Middle frontal gyrus (tissue), 1 donor: Measurements from ENCODE around the gene RNF26.
A peak's percentile ranks its signal among the peaks of the same experiment; 100 is the strongest.
"Not testable (repeated sequence)": the region's sequence is repeated elsewhere in the genome, so short reads cannot be mapped to it uniquely, and the experiment has no call there.

Experiments used
- DNase-seq: peaks from one replicate; pipeline ENCODE4 v3.0.0-alpha.2; 2015; ENCODE audit warnings: low spot score; ENCODE audit errors: extremely low spot score

The RNF26 gene

DNA sequence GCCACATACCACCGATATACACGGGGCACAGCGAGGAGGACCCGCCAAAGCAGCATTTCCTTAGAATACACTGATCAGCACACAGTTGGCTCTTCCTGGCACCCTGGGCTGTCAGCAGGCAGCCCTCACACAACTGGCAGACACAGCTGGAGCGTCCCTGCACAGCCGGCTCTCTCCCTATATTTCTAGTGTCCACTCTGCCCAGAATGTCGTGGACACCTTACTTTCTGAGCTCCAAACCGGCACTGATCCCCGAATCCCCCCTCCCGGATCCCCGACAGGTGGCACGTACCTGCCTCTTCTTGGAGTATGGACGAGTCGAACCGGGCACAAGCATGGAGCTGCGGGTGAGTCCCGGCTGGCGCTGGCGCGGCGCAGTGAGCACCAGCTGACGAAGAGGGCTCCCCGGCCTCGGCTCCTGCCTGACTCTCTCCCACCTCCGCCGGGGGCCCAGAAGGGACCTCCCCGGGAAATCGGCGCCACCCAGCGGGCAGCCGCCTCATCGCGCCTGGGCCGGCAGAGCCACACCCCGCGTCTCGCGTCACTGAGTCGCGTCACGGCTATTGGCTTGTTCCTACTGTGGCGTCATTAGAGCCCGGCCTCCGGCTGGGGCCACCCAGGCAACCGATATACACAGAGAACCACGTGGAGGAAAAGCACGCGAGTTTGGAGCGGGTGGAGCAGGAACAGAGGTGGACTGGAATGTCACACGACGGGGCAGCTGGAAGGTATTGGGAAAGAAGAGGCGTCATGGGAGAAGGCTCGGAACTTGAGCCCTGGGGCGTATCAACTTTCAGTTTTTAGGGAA lies 47.1 kb downstream of the RNF26 start, which contains the start of gene USP2:
Gene USP2, minus strand, starts transcription at position 510 of the 808 bp plus-strand sequence. CDS start 8,210 bp downstream, outside the sequence.
- peak; percentile 98 for DNase-seq

DNA sequence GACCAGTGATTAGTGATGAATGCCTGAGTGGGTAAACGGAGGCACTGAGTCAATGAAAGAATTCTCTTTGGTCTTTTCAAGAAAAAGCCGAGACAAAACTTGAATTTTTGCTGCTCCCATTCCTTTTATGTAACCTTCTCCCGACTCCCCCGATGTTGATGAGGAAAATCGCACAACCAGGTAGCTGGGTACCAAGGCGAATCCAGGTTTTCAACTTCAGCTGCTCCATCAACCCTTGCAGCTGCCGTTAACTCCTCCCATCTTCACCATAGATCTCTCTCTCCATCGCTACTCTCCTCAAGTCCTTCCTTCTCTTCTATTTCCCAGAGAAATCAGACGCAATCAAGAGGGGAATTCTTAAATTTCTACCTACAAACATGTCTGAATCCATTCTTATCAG lies 47.8 kb downstream of the RNF26 start:
- DNase-seq, result no peak

DNA sequence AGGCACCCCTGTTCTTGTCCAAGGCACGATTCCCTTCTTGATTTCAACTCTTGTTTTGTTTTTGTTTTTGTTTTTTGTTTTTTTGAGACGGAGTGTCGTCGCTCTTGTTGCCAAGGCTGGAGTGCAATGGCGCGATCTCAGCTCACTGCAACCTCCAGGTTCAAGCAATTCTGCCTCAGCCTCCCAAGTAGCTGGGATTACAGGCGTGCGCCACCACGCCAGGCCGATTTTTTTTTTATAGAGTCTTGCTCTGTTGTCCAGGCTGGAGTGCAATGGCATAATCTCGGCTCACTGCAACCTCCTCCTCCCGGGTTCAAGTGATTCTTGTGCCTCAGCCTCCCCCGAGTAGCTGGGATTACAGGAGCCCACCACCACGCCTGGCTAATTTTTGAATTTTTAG lies 48.2 kb downstream of the RNF26 start:
- DNase-seq, result not testable (repeated sequence)

DNA sequence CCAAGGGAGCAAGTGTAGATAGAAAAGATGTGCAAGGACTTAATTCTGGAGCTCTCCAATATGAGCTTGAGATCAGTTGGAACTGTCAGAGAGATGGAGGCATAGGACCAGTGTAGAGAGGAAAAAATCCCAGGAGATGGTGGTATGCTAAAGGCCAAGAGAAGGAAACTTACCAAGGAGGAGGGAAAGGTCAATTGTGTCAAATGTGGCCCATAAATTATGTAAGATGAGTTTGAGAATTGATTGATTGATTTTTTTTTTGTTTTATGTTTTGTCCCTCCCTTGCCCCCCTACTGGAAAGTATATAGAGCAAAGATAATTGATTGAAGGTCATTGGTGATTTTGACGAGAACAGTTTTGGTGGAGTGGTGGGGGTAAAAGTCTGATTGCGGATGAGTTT lies 50.0 kb downstream of the RNF26 start:
- no peak for DNase-seq
